Activated CD4-positive, alpha-beta T cell treated with anti-CD3 and anti-CD28 coated beads, Interleukin-2, Interleukin-4, amounts not matched to agents 100 ng/mL and 50 ng/mL, durations not matched to agents 16 hours and 8 hours (primary cell): Measurements from ENCODE around the gene SEC24C.
"Not testable (repeated sequence)": the region's sequence is repeated elsewhere in the genome, so short reads cannot be mapped to it uniquely, and the experiment has no call there.

Experiments used
- DNase-seq: peaks from one replicate; pipeline ENCODE4 v3.0.0-alpha.2; 2020; ENCODE audit warnings: low spot score

Gene SEC24C

GRCh38 chr10:73772281-73773151, 28.3 kb downstream of the SEC24C start:
- DNase-seq = peak; percentile 84

- DNase-seq = no peak
Observed at GRCh38 chr10:73773152-73773879, 29.1 kb downstream of the SEC24C start.

GRCh38 chr10:73774637-73775036, 30.5 kb downstream of the SEC24C start:
- DNase-seq = no peak

- no peak for DNase-seq
Observed at GRCh38 chr10:73779018-73779417, 34.8 kb downstream of the SEC24C start.

- DNase-seq = no peak
Observed at GRCh38 chr10:73779539-73780197, 35.5 kb downstream of the SEC24C start.

- DNase-seq = no peak
Observed at GRCh38 chr10:73780301-73780700, 36.1 kb downstream of the SEC24C start.

GRCh38 chr10:73780966-73781365, 36.8 kb downstream of the SEC24C start:
- DNase-seq = no peak

GRCh38 chr10:73781548-73781878, 37.3 kb downstream of the SEC24C start:
- no peak for DNase-seq

- DNase-seq = peak; percentile 93
Observed at GRCh38 chr10:73781879-73782748, 37.9 kb downstream of the SEC24C start, which contains the start of gene CHCHD1. CHCHD1 (plus strand) TSS chr10:73782048; CDS start chr10:73782076, 28 bp downstream.

GRCh38 chr10:73782749-73783085, 38.5 kb downstream of the SEC24C start:
- no peak for DNase-seq

- DNase-seq = peak; percentile 90
Observed at GRCh38 chr10:73785211-73785720, 41.1 kb downstream of the SEC24C start, which contains the start of gene ZSWIM8. ZSWIM8 (plus strand) TSS chr10:73785606; CDS start chr10:73785879, 273 bp downstream.

GRCh38 chr10:73785721-73786511, 41.7 kb downstream of the SEC24C start:
- DNase-seq = peak; percentile 28

GRCh38 chr10:73786512-73786885, 42.3 kb downstream of the SEC24C start:
- no peak for DNase-seq

GRCh38 chr10:73787031-73787800, 43.0 kb downstream of the SEC24C start:
- DNase-seq = not testable (repeated sequence)

GRCh38 chr10:73788864-73789658, 44.9 kb downstream of the SEC24C start:
- DNase-seq = no peak

GRCh38 chr10:73789659-73790055, 45.5 kb downstream of the SEC24C start:
- DNase-seq = no peak

GRCh38 chr10:73790886-73791625, 46.9 kb downstream of the SEC24C start:
- no peak for DNase-seq

GRCh38 chr10:73791871-73792400, 47.8 kb downstream of the SEC24C start:
- no peak for DNase-seq
